HL-60/S4 treated with phorbol 12-myristate 13-acetate at 8.2 ng/mL for 4 days and 3 days (cell line): ENCODE results near the gene TRDN.

ENCODE experiments used
- in situ Hi-C: fragments of 300-500 bp; cut with MboI; formaldehyde crosslinking; loops from 2 replicates; pipeline ENCODE4 v1.15.0; 2022; ENCODE audit warnings: low sequenced_read_pairs

TRDN gene

GRCh38 chr6:123417535-123417934 lies 219.2 kb downstream of the TRDN start:
- in situ Hi-C loops, result no loop called here

GRCh38 chr6:123415844-123416468 lies 220.8 kb downstream of the TRDN start:
- in situ Hi-C loops, result no loop called here

GRCh38 chr6:123404975-123405374 lies 231.8 kb downstream of the TRDN start:
- in situ Hi-C loops, result no loop called here

GRCh38 chr6:123402052-123402451 lies 234.7 kb downstream of the TRDN start:
- in situ Hi-C loops, result no loop called here

- in situ Hi-C loops, result no loop called here
Measured at GRCh38 chr6:123398072-123398471, 238.7 kb downstream of the TRDN start.

GRCh38 chr6:123393331-123393730 lies 243.4 kb downstream of the TRDN start:
- in situ Hi-C loops, result no loop called here

GRCh38 chr6:123383718-123384117 lies 253.0 kb downstream of the TRDN start:
- in situ Hi-C loops, result no loop called here

- in situ Hi-C loops, result no loop called here
Measured at GRCh38 chr6:123380257-123380656, 256.5 kb downstream of the TRDN start.

GRCh38 chr6:123372737-123373136 lies 264.0 kb downstream of the TRDN start:
- in situ Hi-C loops, result no loop called here

GRCh38 chr6:123363912-123364311 lies 272.8 kb downstream of the TRDN start:
- in situ Hi-C loops, result no loop called here

- in situ Hi-C loops, result no loop called here
Measured at GRCh38 chr6:123360359-123360758, 276.4 kb downstream of the TRDN start.

- in situ Hi-C loops, result no loop called here
Measured at GRCh38 chr6:123352705-123353104, 284.0 kb downstream of the TRDN start.

- in situ Hi-C loops, result no loop called here
Measured at GRCh38 chr6:123352279-123352678, 284.5 kb downstream of the TRDN start.

- in situ Hi-C loops, result no loop called here
Measured at GRCh38 chr6:123343836-123344235, 292.9 kb downstream of the TRDN start.

- in situ Hi-C loops, result no loop called here
Measured at GRCh38 chr6:123338394-123338793, 298.4 kb downstream of the TRDN start.

GRCh38 chr6:123333000-123333756 lies 303.6 kb downstream of the TRDN start:
- in situ Hi-C loops, result no loop called here

- in situ Hi-C loops, result no loop called here
Measured at GRCh38 chr6:123332070-123332469, 304.7 kb downstream of the TRDN start.

GRCh38 chr6:123329337-123329736 lies 307.4 kb downstream of the TRDN start:
- in situ Hi-C loops, result no loop called here

- in situ Hi-C loops, result loop anchor here (25.0 kb wide), 1 partner anchor 586 kb away; no protein-coding TSS in a partner anchor
Measured at GRCh38 chr6:123323452-123324329, 313.1 kb downstream of the TRDN start.

- in situ Hi-C loops, result loop anchor here (25.0 kb wide), 1 partner anchor 584 kb away; no protein-coding TSS in a partner anchor
Measured at GRCh38 chr6:123321020-123321419, 315.7 kb downstream of the TRDN start.

GRCh38 chr6:123316733-123317323 lies 319.9 kb downstream of the TRDN start:
- in situ Hi-C loops, result loop anchor here (25.0 kb wide), 1 partner anchor 580 kb away; no protein-coding TSS in a partner anchor
